OCI-LY3 (cell line): Measurements from ENCODE around the gene SNUPN.
A peak's percentile ranks its signal among the peaks of the same experiment; 100 is the strongest.

Experiments used
- H2AFZ ChIP-seq: fragments of 200-600, 300-600 bp; shearing (Covaris generic); 2 replicates; pipeline ENCODE4 v1.6.0; 2014; ENCODE audit warnings: antibody characterized with exemption, low read depth, low read length
- H3K27ac ChIP-seq: fragments of 200-600, 300-600 bp; sonication (generic); 2 replicates; pipeline ENCODE4 v1.5.1; 2014; ENCODE audit warnings: mild to moderate bottlenecking, low read length, moderate library complexity, mixed read lengths
- H3K27me3 ChIP-seq: fragments of 200-600, 300-600 bp; sonication (generic); 2 replicates; pipeline ENCODE4 v1.6.1; 2014; ENCODE audit warnings: low read depth, low read length, mixed read lengths
- H3K36me3 ChIP-seq: fragments of 200-600, 300-600 bp; sonication (generic); replicated peaks from 2 replicates; pipeline ENCODE3; 2014; ENCODE audit warnings: low read depth, low read length, mixed read lengths
- H3K4me1 ChIP-seq: fragments of 300-600, 200-600 bp; sonication (generic); 2 replicates; pipeline ENCODE4 v1.6.1; 2014; ENCODE audit warnings: low read length, mixed read lengths
- H3K4me2 ChIP-seq: fragments of 200-600, 300-600 bp; sonication (generic); 2 replicates; pipeline ENCODE4 v1.6.1; 2014; ENCODE audit warnings: low read length, mixed read lengths
- H3K4me3 ChIP-seq: fragments of 300-600, 200-600 bp; sonication (generic); 2 replicates; pipeline ENCODE4 v1.5.1; 2014; ENCODE audit warnings: antibody characterized with exemption, mild to moderate bottlenecking, low read length, moderate library complexity
- H3K79me2 ChIP-seq: fragments of 300-600, 200-600 bp; shearing (Covaris generic); 2 replicates; pipeline ENCODE4 v1.6.1; 2014; ENCODE audit warnings: mild to moderate bottlenecking, low read length, mixed read lengths
- H3K9ac ChIP-seq: fragments of 300-600, 200-600 bp; shearing (Covaris generic); 2 replicates; pipeline ENCODE4 v1.6.0; 2014; ENCODE audit warnings: mild to moderate bottlenecking, low read length, moderate library complexity
- H3K9me3 ChIP-seq: fragments of 200-600, 300-600 bp; shearing (Covaris generic); 2 replicates; pipeline ENCODE4 v1.6.1; 2014; ENCODE audit warnings: low read length, mixed read lengths; ENCODE audit not compliant: insufficient read depth
- H4K20me1 ChIP-seq: fragments of 200-600, 300-600 bp; sonication (generic); 2 replicates; pipeline ENCODE4 v1.6.1; 2016; ENCODE audit warnings: low read length, mixed read lengths; ENCODE audit not compliant: insufficient read depth
- CTCF ChIP-seq: fragments of 200-600, 300-600 bp; sonication (generic); IDR thresholded peaks from 2 replicates; pipeline ENCODE4 v1.5.1; 2014; ENCODE audit warnings: antibody characterized with exemption, low read length, low read depth
- EZH2phosphoT487 ChIP-seq: fragments of 200-600 bp; shearing (Covaris generic); IDR thresholded peaks from 2 replicates; pipeline ENCODE4 v1.6.1; 2018; ENCODE audit warnings: antibody characterized with exemption, mixed run types, low read depth

SNUPN gene

GRCh38 chr15:75625542-75626347, at the start of gene SNUPN:
Gene SNUPN (minus strand): TSS chr15:75625725. CDS start chr15:75621051, 4,674 bp downstream.
- Histone ChIP-seq H2AFZ (peak within 1 kb of the TSS; percentile 91), H3K9me3 (no peaks in the 10 kb centered on the region)

GRCh38 chr15:75674366-75674765, 48.8 kb upstream of the SNUPN start:
- Histone ChIP-seq H3K4me2 (no peak overlapping the region), H3K27ac (no peak overlapping the region), H3K36me3 (no peaks in the 10 kb centered on the region), H3K27me3 (peaks cover 4% of the 10 kb centered on the region; the same call in 1 of the 2 replicates), H3K9me3 (no peaks in the 10 kb centered on the region), H2AFZ (no peak overlapping the region), H3K9ac (no peak overlapping the region), H3K4me1 (no peaks in the 10 kb centered on the region), H4K20me1 (no peaks in the 10 kb centered on the region), H3K79me2 (no peaks in the 10 kb centered on the region), H3K4me3 (no peak overlapping the region)
- TF ChIP-seq CTCF: no peak
- TF ChIP-seq EZH2phosphoT487: no peak

More at GRCh38 chr15:75625542-75626347, at the start of gene SNUPN:
- H3K27me3 ChIP-seq: no peaks in the 10 kb centered on the region
- H3K4me1 ChIP-seq: peaks cover 4% of the 10 kb centered on the region; the same call in 1 of the 2 replicates
- peak within 1 kb of the TSS; percentile 92 for H3K4me2 ChIP-seq
- H3K36me3 ChIP-seq: peaks cover 6% of the 10 kb centered on the region
- H3K4me3 ChIP-seq: peak within 1 kb of the TSS; percentile 95
- peaks cover 12% of the 10 kb centered on the region; the same call in 1 of the 2 replicates for H3K79me2 ChIP-seq
- no peaks in the 10 kb centered on the region for H4K20me1 ChIP-seq
- TF ChIP-seq EZH2phosphoT487: no peak
- no peak for TF ChIP-seq CTCF
- H3K27ac ChIP-seq: peak within 1 kb of the TSS; percentile 90
- peak within 1 kb of the TSS; percentile 100 for H3K9ac ChIP-seq

GRCh38 chr15:75673426-75674235, 48.1 kb upstream of the SNUPN start:
- Histone ChIP-seq H3K27me3 (no peaks in the 10 kb centered on the region; the same call in 1 of the 2 replicates), H2AFZ (no peak overlapping the region), H3K4me1 (no peaks in the 10 kb centered on the region), H3K9ac (no peak overlapping the region), H3K79me2 (no peaks in the 10 kb centered on the region), H3K9me3 (no peaks in the 10 kb centered on the region), H3K4me3 (no peak overlapping the region), H4K20me1 (no peaks in the 10 kb centered on the region), H3K36me3 (no peaks in the 10 kb centered on the region), H3K4me2 (no peak overlapping the region), H3K27ac (no peak overlapping the region)
- TF ChIP-seq EZH2phosphoT487 (no peak), CTCF (no peak)
